GM18868 (cell line): ENCODE results near the gene POU3F1.
A peak's percentile ranks its signal among the peaks of the same experiment; 100 is the strongest.
"Not testable (repeated sequence)": the region's sequence is repeated elsewhere in the genome, so short reads cannot be mapped to it uniquely, and the experiment has no call there.

ENCODE experiments used
- ATAC-seq: cut with Tn5 transposase; IDR thresholded peaks from one replicate; pipeline ENCODE4 v1.9.1; 2021; ENCODE audit warnings: mild to moderate bottlenecking, moderate library complexity; ENCODE audit not compliant: unreplicated experiment

The POU3F1 gene

DNA sequence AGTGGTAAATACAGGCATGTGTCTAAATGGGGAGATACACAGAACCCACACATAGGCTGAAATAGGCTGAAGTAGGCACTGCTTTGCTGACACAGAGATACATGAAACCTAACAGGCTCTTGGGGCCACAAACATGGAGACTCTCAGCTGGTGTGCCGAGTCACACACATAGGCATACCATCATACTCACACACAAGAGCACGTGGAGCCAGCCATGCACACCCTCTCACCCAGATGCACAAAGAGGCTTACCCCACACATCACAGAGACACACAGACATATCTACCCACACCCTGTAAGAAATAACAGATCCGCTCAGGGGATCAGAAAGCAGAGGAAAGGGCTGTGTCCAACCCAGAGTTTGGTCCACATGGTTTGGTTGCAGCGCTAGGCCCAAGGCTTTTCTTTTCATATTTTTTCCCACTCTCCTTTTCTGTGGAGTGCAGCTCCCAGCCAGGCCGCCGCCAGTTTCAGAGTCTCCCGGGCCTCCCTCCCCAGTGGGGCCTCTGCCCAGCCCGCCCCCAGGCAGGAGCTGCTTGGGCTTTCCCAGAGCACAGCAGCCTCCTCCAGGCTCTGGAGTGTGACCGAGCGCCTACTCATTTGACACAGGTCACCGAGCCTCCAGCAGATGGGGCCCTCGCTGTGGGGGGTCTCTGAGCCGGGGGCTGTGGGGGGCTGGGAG lies 3.9 kb upstream of the POU3F1 start:
- ATAC-seq, result no peak

DNA sequence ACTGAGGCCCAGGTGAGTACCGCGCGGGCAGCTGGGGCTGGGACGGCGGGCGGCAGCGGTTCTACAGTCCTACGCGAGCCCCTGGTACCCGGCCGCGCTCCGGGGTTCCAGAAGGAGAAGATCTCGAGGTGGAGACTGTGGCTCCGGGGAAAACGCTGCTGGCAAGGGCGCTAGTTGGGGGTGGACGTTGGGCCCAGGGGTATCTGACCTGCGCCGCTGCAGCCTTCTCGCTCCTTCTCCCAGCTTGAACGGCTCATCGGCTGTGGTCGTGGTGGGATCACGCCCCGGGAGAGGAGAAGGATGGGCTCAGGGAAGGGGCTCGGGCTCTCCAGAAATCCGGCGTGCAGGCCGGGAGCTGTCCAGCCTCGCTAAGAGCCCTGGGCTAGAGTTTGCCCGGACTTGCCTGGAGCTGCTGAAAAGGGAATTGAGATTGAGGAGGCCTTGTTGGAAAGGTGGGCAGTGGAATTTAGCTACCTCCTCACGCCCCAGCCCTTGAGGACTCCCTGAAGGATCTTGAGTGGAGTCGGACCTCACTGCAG lies 1.1 kb upstream of the POU3F1 start:
- no peak for ATAC-seq

DNA sequence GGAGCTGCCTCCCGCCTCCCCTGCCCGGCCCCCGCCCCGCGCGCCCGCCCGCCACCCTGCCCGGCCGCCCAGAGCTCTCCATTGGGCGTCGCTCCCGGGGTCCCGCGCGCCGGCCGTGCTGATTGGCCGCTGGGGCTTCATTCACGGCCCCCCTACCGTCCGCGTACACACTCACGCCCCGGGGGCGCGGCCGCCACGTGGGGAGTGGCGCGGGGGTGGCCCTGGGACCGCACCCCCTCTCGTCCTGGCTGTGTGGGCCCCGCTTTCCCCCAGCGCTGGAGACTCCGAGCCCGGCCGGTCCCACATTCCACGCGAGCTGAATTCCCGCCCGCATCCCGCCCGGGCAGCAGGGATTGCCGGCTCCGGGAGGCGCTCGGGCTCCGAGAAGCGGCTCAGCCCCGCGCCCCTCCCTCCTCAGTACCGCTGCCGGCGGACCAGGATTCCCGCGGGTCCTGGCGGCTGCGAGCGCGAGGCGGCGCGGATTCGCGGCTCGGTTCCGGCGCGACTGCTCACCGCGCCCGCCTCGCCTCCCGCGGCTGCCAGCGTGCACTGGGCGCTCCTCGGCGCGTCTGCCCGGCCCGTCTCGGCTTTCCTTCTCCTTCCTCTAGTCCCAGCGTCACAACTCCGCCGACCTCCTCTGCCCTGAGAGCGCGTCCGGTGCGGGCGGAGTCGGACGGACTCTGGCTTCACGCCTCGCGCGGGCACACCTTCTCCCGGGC lies 450 bp upstream of the POU3F1 start:
- peak; percentile 61 for ATAC-seq

DNA sequence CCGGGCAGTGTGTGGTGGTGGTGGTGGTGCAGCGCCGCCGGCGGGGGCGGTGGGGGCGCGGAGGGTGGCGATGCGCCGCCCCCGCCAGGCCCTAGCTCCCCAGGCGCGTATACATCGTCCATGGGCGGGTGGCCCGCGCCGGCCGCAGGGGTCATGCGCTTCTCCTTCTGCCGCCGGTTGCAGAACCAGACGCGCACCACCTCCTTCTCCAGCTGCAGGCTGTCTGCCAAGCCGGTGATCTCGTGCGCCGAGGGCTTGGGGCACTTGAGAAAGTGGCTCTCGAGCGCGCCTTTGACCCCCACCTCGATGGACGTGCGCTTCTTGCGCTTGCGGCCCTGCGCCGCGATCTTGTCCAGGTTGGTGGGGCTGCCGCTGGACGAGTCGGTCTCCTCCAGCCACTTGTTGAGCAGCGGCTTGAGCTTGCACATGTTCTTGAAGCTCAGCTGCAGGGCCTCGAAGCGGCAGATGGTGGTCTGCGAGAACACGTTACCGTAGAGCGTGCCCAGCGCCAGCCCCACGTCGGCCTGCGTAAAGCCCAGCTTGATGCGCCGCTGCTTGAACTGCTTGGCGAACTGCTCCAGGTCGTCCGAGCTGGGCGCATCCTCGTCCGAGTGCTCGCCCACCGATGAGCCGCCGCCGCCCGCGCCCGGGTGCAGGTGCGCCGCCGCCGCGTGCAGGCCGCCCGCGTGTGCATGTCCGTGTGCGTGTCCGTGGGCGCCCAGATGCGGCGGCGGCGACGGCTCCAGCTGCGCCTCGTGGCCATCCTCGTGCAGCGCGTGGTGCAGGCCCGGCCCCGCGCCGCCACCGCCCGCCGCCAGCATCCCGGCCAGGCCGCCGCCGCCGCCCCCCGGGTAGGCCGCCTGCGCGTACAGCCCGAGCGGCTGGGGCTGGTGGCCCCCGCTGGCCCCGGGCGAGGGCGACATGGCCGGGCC lies 926 bp downstream of the POU3F1 start:
- no peak for ATAC-seq

DNA sequence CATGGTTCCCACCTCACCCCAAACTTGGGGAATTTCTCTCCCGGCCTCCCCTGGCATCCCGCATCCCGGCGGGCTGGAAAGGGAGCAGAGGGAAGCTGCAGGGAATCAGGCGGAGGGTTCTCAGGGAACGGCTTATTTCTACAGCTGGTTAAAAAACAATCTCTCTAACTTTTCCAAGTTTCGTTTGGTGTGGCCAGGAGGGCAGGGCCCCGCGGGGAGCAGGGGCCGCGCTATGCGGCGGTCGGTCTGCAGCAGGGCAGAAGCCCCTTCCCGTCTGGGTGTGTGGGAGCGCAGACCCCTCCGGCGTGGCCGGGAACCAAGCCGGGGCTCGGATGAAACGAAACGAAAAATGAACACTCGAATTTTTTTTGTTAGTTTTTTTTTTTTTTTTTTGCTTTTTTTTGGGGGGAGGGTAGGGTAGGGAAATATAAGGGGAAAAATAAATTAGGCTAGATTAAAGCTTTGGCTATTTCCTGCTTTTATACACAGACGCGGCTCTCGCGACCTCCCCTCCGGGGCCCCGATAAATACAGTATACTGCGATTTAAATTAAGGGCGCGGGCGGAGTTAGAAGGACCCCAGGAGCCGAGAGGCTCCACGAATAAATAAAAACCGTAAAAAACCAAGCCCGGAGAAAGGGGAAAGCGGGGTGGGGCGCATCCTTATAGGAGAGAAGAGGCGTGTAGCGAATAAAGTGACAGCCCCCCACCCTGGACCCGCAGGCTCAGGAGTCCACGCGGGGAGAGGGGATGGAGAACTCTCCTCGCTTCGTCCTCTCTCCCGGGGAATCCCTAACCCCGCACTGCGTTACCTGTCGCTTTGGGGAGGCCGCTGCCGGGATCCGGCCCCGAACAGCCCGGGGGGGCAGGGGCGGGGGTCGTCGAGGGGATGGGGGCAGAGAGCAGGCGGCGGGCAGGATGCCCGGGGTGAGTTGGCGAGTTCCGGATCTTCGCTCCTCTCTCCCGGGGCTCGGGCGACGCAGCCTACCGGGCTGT lies 2.1 kb downstream of the POU3F1 start:
- ATAC-seq, result no peak

DNA sequence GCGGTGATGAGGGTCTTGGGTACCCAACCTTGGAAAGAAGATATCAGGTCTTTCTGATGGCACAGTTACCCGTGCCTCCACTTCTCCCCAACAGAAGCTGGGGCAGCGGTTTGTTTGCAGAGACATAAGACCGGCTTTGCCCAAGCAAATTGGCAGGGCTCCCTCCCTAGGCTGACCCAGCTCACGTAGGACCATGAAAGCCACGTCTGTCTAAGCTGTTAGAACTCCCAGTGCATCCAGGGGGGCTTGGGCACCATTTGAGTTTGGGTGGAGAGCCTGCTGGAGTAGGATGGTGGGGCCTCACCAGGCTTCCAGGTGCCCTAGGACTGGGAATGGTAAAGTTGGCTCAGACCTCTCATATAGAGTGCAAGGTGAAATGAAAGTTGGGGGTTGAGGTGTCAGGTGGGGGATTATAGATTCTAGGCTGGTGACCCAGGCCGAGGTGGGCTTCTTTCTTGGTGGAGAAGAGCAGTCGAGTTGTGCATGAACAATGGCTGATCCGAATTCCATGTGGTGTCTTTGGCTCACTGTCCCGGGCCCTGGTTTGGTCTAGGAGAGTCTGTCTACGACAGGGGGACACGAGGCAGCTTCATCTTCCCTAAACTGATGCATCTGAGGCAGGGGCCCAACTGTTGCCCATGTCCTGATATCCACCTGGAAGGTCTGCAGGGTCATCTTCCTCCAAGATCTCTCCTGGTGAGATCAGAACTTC lies 3.4 kb downstream of the POU3F1 start:
- ATAC-seq, result no peak

DNA sequence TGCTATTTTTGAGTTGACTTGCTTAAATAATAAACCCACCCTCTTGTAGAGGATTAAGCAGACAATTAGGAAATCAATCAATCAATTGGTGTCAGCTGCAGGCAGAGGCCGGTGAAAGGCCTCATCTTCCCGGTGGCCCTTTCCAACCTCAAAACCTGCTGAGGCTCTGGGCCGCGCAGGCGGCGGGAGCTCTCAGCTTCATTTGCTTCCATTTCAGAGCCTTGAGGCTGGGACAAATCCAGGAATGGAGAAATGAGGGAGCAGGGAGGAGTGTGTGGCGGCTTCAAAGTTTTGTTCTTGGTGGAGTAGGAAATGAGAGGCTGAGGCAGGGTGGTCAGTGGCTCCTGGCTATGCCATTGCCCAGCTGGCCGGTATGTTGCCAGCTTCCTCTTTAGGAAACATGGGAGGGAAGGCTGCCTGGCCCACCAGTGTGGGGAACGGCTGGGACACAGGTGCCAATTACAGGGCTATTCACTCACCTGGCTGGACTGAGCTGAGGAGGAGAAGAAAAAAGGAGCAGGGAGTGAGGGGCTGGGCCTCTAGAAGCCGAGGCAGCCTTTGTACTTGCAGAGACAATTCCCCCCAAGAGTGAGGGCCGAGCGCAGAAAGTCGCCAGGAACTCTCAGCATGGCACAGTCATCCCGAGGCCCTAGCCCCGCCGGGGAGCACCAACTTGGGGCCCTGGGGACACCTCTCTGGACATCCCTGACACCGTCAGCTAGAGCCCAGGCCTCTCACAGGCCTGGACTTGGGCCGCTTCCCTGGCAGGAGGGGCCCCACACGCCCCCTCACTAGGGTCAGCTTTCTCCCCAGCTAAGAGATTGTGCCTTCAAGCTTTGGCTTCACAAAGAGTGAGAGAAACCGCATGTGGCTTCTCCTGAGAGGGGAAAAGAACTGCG lies 4.4 kb downstream of the POU3F1 start:
- no peak for ATAC-seq

DNA sequence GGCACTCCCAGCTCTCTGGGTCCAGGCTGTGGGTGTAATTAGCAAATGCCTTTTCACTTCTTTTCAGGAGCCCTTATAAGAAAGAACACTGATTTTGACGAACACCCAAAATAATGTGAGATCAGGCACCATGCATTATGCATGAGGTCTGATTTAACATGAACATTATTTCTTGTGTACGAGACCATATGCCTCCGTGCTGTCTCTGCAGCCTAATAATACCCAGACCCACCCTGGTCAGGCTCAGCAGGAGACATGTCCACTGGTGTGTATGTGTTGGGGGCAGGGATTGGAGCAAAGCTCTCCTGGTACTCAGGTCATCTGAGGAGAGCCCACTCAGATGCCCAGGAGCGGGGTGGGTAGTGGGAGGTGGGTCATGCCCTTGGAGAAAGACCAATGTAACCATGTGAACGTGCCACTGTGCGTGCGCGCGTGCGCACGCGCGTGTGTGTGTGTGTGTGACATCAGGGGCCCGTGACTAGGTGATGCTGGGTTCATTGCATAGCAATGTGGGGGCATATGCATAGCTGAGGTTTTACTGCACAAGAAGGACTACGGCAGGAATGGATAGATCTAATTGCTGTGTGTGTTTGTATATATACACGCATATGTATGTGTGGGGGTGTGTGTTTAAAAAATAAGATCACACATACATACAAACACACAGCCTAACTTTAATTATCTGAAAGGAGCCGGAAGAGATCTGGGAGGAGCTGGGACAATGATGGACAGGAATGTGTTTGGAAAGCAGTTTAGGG lies 7.1 kb downstream of the POU3F1 start:
- no peak for ATAC-seq

DNA sequence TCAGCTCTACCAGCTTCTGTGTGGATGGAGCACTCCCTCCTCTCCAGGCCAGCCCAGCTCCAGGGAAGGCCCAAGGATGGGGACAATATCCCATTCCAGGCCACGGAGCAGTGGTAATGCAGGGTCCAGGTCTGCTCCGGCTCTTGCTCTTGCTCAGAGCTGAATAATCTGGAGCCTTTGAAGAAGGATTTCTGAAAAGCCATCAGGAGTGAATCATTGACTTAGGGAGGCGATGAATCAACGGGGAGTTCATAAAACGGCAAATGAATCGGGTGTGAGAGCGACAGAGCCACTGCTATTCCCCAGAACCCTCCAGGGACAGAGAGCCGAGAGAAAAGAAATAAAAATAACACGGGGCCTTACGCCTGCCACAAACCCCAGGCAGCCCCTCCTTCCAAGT lies 7.7 kb downstream of the POU3F1 start:
- ATAC-seq, result no peak

DNA sequence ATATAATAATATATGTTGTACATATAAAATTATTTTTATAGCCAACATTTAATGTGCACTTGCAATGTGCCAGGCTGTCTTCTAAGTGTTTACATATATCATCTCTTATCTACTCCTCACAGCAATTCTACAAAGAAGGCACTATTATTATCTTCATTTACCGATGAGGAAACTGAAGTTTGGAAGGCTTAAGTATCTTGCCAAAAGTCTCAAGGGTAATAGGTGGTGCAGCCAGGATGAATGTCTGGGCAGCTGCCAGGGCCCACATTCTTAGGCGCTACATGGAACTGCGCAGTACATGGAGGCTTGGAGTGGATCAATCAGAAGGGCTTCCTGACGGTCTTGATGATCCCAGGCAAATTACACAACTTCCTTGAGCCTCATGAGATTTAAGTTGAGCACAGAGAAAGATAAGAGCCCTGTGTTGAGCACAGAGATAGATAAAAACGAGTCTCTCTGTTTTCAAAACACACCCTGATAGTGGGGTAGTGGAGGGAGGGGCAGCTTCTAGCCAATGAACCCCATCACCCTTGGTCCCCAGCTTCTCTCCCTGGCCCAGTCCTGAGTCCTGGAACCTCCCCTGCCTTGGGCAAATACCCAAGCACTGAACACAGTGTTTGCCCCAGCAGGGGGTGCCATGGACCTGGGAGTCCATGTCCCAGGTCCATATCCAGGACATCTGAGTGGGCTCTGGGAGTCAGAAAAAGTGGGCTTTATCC lies 9.2 kb downstream of the POU3F1 start:
- ATAC-seq, result no peak

DNA sequence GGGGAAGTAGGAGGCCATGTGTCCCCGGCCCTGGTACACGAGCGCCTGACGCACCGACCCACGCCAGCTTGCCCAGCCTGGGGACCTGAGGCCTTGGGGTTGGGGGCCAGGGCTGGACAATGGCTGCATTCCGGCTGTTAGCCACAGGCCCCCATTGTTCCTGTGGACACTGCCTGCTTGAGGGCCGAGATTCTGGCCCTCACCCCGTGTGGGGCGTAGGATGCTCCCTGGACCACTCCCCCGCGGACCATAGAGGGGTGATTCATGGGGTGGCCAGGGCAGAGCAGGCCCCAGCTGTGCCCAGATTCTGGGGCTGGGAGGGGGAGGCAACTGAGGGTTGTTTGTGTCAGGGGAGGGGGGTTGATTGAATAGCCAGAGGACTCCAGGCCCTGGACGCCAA lies 11.7 kb downstream of the POU3F1 start:
- no peak for ATAC-seq

DNA sequence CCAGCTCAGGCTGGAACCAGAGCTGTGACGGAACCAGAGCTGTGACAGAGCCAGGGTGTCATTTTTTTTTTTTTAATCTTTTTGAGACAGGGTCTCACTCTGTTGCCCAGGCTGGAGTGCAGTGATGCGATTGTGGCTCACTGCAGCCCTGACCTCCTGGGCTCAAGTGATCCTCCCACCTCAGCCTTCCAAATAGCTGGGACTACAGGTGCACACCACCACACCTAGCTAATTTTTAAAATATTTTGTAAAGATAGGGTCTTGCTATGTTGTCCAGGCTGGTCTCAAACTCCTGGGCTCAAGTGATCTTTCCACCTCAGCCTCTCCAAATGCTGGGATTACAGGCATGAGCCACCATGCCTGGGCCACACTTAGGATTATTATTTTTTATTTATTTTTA lies 13.6 kb downstream of the POU3F1 start:
- not testable (repeated sequence) for ATAC-seq

DNA sequence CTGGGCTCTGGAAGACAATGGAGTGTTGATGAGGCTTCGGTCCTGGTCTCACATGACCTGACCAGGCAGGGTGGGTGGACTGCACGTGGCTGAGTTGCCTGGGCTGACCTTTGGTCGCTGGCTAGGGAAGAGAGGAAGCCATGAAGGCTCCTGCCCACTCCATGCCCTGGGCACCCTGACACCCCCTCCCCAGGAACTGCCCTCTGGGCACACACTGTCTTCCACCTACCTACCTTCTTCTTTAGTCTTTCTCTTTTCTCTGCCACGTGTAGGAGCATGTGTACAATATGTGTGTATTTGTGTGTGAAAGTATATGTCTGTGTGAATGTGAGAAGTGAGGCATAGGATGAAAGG lies 15.1 kb downstream of the POU3F1 start:
- no peak for ATAC-seq

DNA sequence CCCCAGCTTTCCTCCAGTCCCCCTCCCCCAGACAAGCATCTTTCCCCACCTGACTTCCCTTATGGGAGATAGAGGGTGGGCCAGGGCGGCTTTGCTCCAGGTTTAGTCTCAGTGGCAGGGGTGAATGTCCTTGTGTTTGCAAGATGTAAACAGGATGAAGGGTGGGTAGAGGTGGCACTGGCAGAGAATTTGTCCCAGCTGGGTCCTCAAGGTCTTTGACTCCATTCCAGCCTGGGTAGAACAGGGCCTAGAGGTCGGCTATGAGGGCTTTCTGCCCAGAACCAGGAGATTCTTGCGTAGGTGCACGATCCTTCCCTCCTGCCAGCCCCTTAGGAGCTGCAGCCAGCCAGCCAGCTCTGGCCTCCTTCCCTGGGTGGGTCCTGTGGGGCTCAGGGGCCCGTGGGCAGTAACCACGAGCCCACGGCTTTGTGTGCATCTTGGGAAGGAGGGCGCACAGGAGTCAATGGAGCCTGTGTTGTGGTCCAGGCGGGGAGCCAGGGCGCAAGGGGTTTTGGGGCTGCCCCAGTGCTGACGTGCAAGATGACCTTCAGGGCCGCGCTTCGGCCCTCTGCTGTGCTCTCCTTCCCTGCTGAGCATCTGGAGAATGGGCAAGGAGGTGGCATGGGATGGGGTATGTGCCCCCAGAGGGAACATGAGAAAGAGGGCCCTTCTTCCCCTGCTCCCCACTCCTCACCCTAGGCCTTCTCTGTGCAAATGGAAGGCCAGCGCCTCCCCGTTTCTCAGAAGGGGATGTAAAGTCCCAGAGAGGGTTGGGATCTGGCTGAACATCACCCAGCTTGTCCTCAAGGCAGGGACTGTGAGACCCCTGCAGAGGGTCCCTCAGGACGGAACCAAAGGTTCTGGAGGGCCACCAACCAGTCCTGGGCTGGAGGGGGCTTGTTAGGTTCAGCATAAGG lies 15.7 kb downstream of the POU3F1 start:
- no peak for ATAC-seq

DNA sequence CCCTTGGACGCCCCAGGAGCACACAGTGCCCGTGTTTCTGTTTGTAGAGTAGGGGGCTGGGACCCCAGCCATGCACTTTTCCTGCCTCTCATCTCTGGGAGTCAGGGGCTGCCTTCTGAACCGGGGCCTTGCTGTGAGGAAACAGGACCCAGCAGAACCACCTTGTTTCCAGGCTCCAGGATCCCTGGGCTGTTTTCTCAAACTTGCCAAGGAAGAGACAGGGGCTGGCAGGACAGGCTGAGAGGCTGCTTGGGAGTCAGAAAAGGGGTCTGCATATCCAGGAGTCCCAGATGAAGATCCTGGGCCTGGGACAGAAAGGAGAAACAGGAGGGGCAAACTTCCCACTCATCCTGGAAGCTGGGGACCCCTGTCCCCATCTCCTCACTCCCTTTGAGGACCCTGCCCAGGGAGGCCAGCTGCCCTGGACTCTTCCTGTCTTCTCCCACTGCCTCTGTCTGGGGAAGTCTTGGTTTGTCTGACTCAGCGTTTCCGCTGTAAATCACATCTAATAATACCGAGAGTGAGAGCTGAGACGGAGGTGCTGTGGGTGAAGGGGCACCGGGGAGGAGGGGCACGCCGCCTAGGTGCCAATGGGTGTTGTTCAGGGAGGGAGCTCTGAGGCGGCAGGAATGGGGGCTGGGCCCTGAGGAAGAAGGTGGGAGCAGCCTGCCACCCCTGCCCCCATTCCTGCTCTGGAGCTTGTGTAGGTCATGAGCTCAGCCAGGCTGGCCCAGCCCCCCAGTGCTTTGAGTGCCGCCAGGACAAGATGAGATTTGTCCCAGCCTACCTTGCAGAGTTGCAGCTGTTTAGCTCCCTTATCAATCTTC lies 16.7 kb downstream of the POU3F1 start:
- peak; percentile 53 for ATAC-seq
